GM19193 (cell line): Measurements from ENCODE around the gene PRCC.

Experiments
- POLR2A ChIP-seq: IDR thresholded peaks from 4 replicates; pipeline ENCODE4 v1.6.1; 2011; ENCODE audit not compliant: insufficient read depth, insufficient read length; ENCODE audit errors: extremely low read depth

Gene PRCC

GRCh38 chr1:156741481-156741983 is 25.8 kb upstream of the PRCC start:
- TF ChIP-seq POLR2A = no peak

GRCh38 chr1:156742017-156742416 is 25.3 kb upstream of the PRCC start:
- no peak for TF ChIP-seq POLR2A

- no peak for TF ChIP-seq POLR2A
Measured at GRCh38 chr1:156742801-156743200, 24.5 kb upstream of the PRCC start.

GRCh38 chr1:156743367-156744302 is 23.7 kb upstream of the PRCC start:
- TF ChIP-seq POLR2A = no peak

- no peak for TF ChIP-seq POLR2A
Measured at GRCh38 chr1:156744344-156744743, 23.0 kb upstream of the PRCC start.

- TF ChIP-seq POLR2A = no peak
Measured at GRCh38 chr1:156744786-156745419, 22.4 kb upstream of the PRCC start.

- no peak for TF ChIP-seq POLR2A
Measured at GRCh38 chr1:156745881-156746280, 21.5 kb upstream of the PRCC start.

GRCh38 chr1:156746406-156746727 is 21.0 kb upstream of the PRCC start:
- no peak for TF ChIP-seq POLR2A

GRCh38 chr1:156746728-156747631 is 20.4 kb upstream of the PRCC start:
- no peak for TF ChIP-seq POLR2A

- TF ChIP-seq POLR2A = no peak
Measured at GRCh38 chr1:156747742-156748669, 19.3 kb upstream of the PRCC start.

- TF ChIP-seq POLR2A = peak; percentile 42
Measured at GRCh38 chr1:156748670-156749418, 18.5 kb upstream of the PRCC start.

- no peak for TF ChIP-seq POLR2A
Measured at GRCh38 chr1:156749419-156750118, 17.8 kb upstream of the PRCC start.

- no peak for TF ChIP-seq POLR2A
Measured at GRCh38 chr1:156750191-156750672, 17.1 kb upstream of the PRCC start.
